ENCODE data around the gene FBXW8. TPM values are rescaled to one million over a fixed set of nuclear protein-coding genes. Genes with fewer than 3 reads are reported as not detected.

FBXW8 gene
- total RNA-seq, 1 donor from 2014 or later: 16.4 TPM

DNA sequence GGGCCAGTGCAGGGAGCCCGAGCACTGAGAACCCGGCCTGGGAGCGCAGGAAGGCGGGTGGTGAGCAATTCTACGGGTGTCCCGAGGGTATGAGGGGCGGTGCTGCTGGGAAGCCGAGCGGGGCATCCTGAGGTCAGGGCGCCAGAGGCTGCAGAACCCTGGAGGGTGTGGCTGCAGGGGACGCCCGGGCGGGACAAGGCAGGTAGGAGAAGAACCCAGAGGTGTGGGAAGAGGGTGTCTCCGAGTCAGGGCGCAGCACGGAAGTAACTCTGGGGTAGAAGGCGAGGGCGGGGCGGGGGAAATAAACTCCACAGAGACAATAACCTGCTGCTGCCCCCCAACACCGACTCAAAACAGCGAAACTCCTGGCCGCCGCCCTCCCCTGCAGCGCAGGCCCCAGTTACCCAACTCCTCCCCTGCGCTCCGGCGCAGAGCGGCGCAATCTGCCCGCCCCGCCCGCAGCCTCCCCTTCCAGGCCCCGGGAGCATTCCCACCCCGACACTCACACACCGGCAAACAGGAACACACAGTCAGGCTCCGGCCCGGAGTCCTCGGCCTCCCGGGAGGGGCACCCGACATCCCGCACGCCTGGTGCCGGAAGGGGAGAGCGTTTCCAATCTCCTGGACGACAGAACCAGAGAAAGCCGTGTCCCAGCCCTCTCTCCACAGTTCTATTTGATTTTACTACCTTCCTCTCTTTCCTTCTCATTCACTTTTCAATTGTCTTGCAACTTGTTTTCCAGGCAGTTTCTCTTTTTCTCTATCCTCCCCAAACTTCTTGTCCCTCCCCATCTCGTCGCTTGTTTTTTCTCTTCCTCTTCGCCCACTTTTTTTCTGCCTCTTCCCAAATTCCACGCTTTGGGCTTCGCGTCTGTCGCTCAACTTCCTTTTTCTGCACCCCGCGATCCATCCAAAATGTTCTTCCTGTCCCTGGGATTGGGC is 31.9 kb upstream of the FBXW8 start:
- DNase-seq: no peak
- ATAC-seq: peak in 1 of 2 donors; percentile 22
- TF ChIP-seq, protein P1, sequence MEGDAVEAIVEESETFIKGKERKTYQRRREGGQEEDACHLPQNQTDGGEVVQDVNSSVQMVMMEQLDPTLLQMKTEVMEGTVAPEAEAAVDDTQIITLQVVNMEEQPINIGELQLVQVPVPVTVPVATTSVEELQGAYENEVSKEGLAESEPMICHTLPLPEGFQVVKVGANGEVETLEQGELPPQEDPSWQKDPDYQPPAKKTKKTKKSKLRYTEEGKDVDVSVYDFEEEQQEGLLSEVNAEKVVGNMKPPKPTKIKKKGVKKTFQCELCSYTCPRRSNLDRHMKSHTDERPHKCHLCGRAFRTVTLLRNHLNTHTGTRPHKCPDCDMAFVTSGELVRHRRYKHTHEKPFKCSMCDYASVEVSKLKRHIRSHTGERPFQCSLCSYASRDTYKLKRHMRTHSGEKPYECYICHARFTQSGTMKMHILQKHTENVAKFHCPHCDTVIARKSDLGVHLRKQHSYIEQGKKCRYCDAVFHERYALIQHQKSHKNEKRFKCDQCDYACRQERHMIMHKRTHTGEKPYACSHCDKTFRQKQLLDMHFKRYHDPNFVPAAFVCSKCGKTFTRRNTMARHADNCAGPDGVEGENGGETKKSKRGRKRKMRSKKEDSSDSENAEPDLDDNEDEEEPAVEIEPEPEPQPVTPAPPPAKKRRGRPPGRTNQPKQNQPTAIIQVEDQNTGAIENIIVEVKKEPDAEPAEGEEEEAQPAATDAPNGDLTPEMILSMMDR (IDR thresholded peaks at IDR 0.05): no peak
- peaks cover 97% of the 10 kb centered on the region for H3K27me3 ChIP-seq (ENCODE audit: low read depth)
- H3K36me3 ChIP-seq: no peaks in the 10 kb centered on the region
- no peak overlapping the region for H3K27ac ChIP-seq
- intact Hi-C loops (cut with DNase I): no loop called here
- H3K4me1 ChIP-seq: peaks cover 42% of the 10 kb centered on the region
- H3K9me3 ChIP-seq: no peaks in the 10 kb centered on the region
- peak overlapping the region; percentile 29 for H3K4me3 ChIP-seq

GRCh38 chr12:116879509-116880212 is 31.1 kb upstream of the FBXW8 start:
- peak overlapping the region; percentile 29 for H3K4me3 ChIP-seq

GRCh38 chr12:116880213-116880816 is 30.4 kb upstream of the FBXW8 start:
- TF ChIP-seq, protein P1 (IDR thresholded peaks at IDR 0.05): no peak
- Histone ChIP-seq H3K4me3 (peak overlapping the region; percentile 40), H3K9me3 (no peaks in the 10 kb centered on the region), H3K36me3 (no peaks in the 10 kb centered on the region), H3K4me1 (peaks cover 42% of the 10 kb centered on the region), H3K27me3 (ENCODE audit: low read depth) (peaks cover 82% of the 10 kb centered on the region), H3K27ac (no peak overlapping the region)
- DNase-seq: no peak
- intact Hi-C loops (cut with DNase I): no loop called here
- ATAC-seq: no peak

More at GRCh38 chr12:116879509-116880212, 31.1 kb upstream of the FBXW8 start:
- H3K4me1 ChIP-seq: peaks cover 42% of the 10 kb centered on the region
- H3K9me3 ChIP-seq: no peaks in the 10 kb centered on the region
- intact Hi-C loops (cut with DNase I): no loop called here
- peaks cover 89% of the 10 kb centered on the region for H3K27me3 ChIP-seq (ENCODE audit: low read depth)
- no peak overlapping the region for H3K27ac ChIP-seq
- DNase-seq (no peak), ATAC-seq (no peak)
- no peaks in the 10 kb centered on the region for H3K36me3 ChIP-seq
- TF ChIP-seq, protein P1 (IDR thresholded peaks at IDR 0.05): no peak

GRCh38 chr12:116880817-116881324 is 29.9 kb upstream of the FBXW8 start:
- TF ChIP-seq, protein P1 (IDR thresholded peaks at IDR 0.05): no peak
- H3K27me3 ChIP-seq (ENCODE audit: low read depth): peaks cover 77% of the 10 kb centered on the region
- no peaks in the 10 kb centered on the region for H3K9me3 ChIP-seq
- no peak overlapping the region for H3K27ac ChIP-seq
- H3K36me3 ChIP-seq: no peaks in the 10 kb centered on the region
- H3K4me3 ChIP-seq: peak overlapping the region; percentile 40
- ATAC-seq: peak; percentile 66 to 79
- intact Hi-C loops (cut with DNase I): no loop called here
- DNase-seq: no peak
- H3K4me1 ChIP-seq: peaks cover 42% of the 10 kb centered on the region

- H3K4me3 ChIP-seq: peak within 1 kb of the TSS; percentile 40
- intact Hi-C loops (cut with DNase I): no loop called here
- H3K9me3 ChIP-seq: no peaks in the 10 kb centered on the region
- TF ChIP-seq, protein P1 (IDR thresholded peaks at IDR 0.05): no peak
- H3K27ac ChIP-seq: no peak within 1 kb of the TSS
- ATAC-seq: no peak
- no peaks in the 10 kb centered on the region for H3K36me3 ChIP-seq
- peaks cover 75% of the 10 kb centered on the region for H3K27me3 ChIP-seq (ENCODE audit: low read depth)
- no peak for DNase-seq
- peaks cover 42% of the 10 kb centered on the region for H3K4me1 ChIP-seq
Measured at GRCh38 chr12:116881325-116881876, 29.3 kb upstream of the FBXW8 start, which contains the start of gene HRK. Gene HRK (minus strand): TSS chr12:116881441. CDS start chr12:116881307, 134 bp downstream.
